Esophagus muscularis mucosa (tissue), 4 donors: Measurements from ENCODE around the gene RADIL.

Experiments used
- EP300 ChIP-seq: sonication (generic); formaldehyde crosslinking; IDR thresholded peaks from one replicate; pipeline ENCODE4 v1.6.1; 2017; ENCODE audit warnings: antibody characterized with exemption
- POLR2A ChIP-seq: fragments of 450-650 bp; IDR thresholded peaks from one replicate; pipeline ENCODE4 v1.6.1; 2017; ENCODE audit warnings: antibody characterized with exemption, moderate library complexity, mild to moderate bottlenecking, low read depth
- POLR2AphosphoS5 ChIP-seq, 2 donors: sonication (generic); formaldehyde crosslinking; IDR thresholded peaks; one replicate each; pipeline ENCODE4 v1.6.1; 2017; ENCODE audit warnings: antibody characterized with exemption in 2 of 2
- TF ChIP-seq, protein P1 (sequence below), 3 experiments: fragments of 200-600 bp in 2 of 3; fragments of 450-650 bp in 1 of 3; sonication (generic) in 2 of 3; IDR thresholded peaks; one replicate each; pipeline ENCODE4 v1.5.1; 2017 to 2019; ENCODE audit warnings: antibody characterized with exemption in 3 of 3, mild to moderate bottlenecking in 2 of 3, moderate library complexity in 1 of 3

DNA sequence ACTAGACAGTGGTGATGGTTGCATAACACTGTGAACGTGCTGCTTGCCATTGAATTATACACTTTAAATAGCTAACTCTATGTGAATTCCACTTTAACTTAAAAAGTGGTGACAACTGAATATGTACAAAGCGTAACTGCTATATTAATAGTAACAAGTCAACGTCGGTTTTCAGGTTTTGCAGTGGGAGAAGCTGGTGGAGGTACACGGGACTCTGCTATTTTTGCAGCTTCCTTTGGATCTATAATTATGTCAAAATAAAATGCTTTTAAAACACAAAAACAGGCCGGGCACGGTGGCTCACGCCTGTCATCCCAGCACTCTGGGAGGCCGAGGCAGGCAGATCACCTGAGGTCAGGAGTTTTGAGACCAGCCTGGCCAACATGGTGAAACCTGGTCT lies 87.1 kb downstream of the RADIL start:
- TF ChIP-seq POLR2A (no peak), EP300 (no peak), POLR2AphosphoS5 (IDR thresholded peaks at IDR 0.05) (no peak)
- TF ChIP-seq, protein P1, sequence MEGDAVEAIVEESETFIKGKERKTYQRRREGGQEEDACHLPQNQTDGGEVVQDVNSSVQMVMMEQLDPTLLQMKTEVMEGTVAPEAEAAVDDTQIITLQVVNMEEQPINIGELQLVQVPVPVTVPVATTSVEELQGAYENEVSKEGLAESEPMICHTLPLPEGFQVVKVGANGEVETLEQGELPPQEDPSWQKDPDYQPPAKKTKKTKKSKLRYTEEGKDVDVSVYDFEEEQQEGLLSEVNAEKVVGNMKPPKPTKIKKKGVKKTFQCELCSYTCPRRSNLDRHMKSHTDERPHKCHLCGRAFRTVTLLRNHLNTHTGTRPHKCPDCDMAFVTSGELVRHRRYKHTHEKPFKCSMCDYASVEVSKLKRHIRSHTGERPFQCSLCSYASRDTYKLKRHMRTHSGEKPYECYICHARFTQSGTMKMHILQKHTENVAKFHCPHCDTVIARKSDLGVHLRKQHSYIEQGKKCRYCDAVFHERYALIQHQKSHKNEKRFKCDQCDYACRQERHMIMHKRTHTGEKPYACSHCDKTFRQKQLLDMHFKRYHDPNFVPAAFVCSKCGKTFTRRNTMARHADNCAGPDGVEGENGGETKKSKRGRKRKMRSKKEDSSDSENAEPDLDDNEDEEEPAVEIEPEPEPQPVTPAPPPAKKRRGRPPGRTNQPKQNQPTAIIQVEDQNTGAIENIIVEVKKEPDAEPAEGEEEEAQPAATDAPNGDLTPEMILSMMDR (IDR thresholded peaks at IDR 0.05) = no peak
